HUES64 (cell line): ENCODE data around the gene LINGO3.

Experiments
- H3K27ac ChIP-seq: 2 replicates; pipeline ENCODE4 v1.7.0; 2013; ENCODE audit warnings: low read depth, low read length, inconsistent platforms
- H3K27me3 ChIP-seq: 2 replicates; pipeline ENCODE4 v1.6.1; 2013; ENCODE audit warnings: mild to moderate bottlenecking, low read length; ENCODE audit not compliant: insufficient read depth
- H3K36me3 ChIP-seq: 2 replicates; pipeline ENCODE4 v1.6.1; 2013; ENCODE audit warnings: mild to moderate bottlenecking, low read length; ENCODE audit not compliant: insufficient read depth
- H3K4me1 ChIP-seq: 2 replicates; pipeline ENCODE4 v1.6.1; 2013; ENCODE audit warnings: mild to moderate bottlenecking, low read length, moderate library complexity; ENCODE audit not compliant: insufficient read depth
- H3K4me3 ChIP-seq: 2 replicates; pipeline ENCODE4 v1.5.1; 2013; ENCODE audit warnings: mild to moderate bottlenecking, low read length, moderate library complexity
- H3K9ac ChIP-seq: 2 replicates; pipeline ENCODE4 v1.6.1; 2013; ENCODE audit warnings: mild to moderate bottlenecking, low read depth, low read length
- H3K9me3 ChIP-seq: 2 replicates; pipeline ENCODE4 v1.6.1; 2013; ENCODE audit warnings: low read depth, low read length; ENCODE audit not compliant: insufficient read depth
- WGBS: fragments of 150-250, 120-280 bp; methylation state at CpG from one replicate; pipeline ENCODE4 v1.1.7; 2013; ENCODE audit warnings: missing lambda C conversion rate; 5-methylcytosine and 5-hydroxymethylcytosine counted together

LINGO3 gene

DNA sequence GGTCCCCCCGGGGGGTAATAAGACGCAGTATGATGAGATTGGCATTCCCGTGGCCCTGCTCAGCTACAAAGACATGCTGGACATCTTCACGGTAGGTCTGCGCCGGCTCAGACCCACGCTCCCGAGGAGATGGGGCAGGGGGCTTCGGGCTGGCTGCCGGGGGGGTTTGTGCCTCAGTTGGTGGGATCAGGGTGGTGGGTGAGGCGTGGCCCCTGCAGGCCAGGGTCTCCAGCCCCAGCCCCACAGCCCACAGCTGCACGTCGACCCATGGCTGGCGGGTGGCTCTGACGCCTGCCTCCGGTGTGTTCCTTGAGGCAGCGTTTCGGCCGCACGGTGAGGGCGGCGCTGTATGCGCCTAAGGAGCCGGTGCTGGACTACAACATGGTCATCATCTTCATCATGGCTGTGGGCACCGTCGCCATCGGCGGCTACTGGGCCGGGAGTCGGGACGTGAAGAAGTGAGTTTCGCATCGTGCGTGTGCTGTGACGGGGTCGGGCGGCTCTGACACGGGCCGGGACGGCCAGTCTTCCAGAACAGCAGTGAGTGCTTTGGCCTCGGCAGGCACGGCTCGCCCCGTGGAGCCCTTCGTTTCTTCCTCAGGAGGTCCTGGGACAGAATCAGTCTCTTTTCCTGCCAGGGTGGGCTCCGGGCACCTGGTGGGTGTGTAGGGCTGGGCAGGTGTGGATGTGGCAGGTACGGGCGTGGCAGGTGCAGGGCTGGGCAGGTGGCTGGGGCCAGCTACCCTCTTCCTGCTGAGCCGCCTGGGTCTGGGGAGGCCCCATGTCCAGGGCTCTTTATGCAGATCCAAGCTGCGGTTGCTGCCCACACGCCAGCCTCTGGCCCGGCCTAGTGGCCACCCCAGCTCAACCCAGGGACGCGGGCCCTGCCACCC is 31.0 kb upstream of the LINGO3 start:
- Histone ChIP-seq H3K27ac (no peak overlapping the region), H3K9me3 (no peaks in the 10 kb centered on the region), H3K4me1 (no peaks in the 10 kb centered on the region), H3K9ac (no peak overlapping the region), H3K36me3 (peaks cover 21% of the 10 kb centered on the region), H3K27me3 (no peaks in the 10 kb centered on the region), H3K4me3 (no peak overlapping the region)
- 97% methylated on average over 54 of the region's 54 CpGs for WGBS

GRCh38 chr19:2338055-2338615 is 30.2 kb upstream of the LINGO3 start:
- H3K4me3 ChIP-seq = no peak overlapping the region
- 96% methylated on average over 21 of the region's 21 CpGs for WGBS
- no peak overlapping the region for H3K9ac ChIP-seq
- no peaks in the 10 kb centered on the region for H3K27me3 ChIP-seq
- H3K36me3 ChIP-seq = peaks cover 21% of the 10 kb centered on the region
- no peaks in the 10 kb centered on the region for H3K9me3 ChIP-seq
- no peaks in the 10 kb centered on the region for H3K4me1 ChIP-seq
- H3K27ac ChIP-seq = no peak overlapping the region

DNA sequence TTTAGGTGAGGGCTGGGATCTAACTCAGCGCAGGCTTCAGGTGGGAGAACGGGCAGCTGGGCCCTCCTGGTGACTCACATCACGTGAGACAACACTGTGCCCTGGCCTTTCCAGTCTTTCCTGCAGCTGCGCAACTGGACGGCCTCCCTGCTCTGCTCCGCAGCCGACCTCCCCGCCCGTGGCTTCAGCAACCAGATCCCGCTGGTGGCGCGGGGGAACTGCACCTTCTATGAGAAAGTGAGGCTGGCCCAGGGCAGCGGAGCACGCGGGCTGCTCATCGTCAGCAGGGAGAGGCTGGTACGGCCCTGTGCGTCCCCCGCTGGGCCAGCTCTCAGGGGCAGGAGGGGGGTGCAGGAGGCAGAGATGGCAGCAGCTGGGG is 29.4 kb upstream of the LINGO3 start:
- 76% methylated on average over 19 of the region's 19 CpGs for WGBS
- H3K36me3 ChIP-seq = peaks cover 21% of the 10 kb centered on the region

DNA sequence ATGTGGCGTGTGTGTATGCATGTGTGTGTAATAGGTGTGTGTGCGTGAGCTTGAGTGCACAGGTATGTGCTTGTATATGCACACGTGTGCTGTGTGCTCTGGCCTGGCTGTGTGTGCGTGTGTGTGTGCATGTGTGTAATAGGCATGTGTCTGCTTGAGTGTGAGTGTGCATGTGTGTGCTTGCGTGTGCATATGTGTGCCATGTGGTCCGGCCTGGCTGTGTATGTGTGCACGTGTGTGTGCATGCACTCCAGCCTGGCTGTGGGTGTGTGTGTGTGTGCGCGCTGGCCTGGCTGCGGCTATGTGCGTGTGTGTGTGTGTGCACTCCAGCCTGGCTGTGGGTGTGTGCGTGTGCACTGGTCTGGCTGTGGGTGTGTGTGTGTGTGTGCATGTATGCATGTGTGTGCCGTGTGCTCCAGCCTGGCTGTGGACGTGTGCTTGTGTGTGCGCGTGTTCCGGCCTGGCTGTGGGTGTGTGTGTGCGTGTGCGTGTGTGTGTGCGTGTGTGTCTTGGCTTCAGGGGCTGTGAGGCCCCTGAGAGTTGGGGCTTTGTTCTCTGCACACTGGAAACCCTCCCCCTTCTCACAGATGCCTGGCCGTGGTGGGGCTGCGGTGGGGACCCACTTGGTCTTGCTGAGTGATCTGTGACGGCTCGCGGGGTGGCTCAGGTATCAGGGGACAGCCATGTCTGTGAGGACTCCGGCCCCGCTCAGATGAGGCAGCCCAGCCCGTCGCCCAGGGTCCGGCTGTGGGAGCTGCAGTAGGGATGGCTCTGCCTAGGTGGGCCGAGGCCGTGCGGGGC is 28.8 kb upstream of the LINGO3 start:
- Histone ChIP-seq H3K27ac (no peak overlapping the region), H3K4me3 (no peak overlapping the region), H3K4me1 (no peaks in the 10 kb centered on the region), H3K9me3 (no peaks in the 10 kb centered on the region), H3K27me3 (no peaks in the 10 kb centered on the region), H3K36me3 (peaks cover 19% of the 10 kb centered on the region), H3K9ac (no peak overlapping the region)
- 90% methylated on average over 33 of the region's 33 CpGs for WGBS

More for the DNA sequence above, 29.4 kb upstream of the LINGO3 start:
- H3K4me3 ChIP-seq = no peak overlapping the region
- H3K4me1 ChIP-seq = no peaks in the 10 kb centered on the region
- no peak overlapping the region for H3K9ac ChIP-seq
- H3K9me3 ChIP-seq = no peaks in the 10 kb centered on the region
- H3K27ac ChIP-seq = no peak overlapping the region
- no peaks in the 10 kb centered on the region for H3K27me3 ChIP-seq

- Histone ChIP-seq H3K27me3 (no peaks in the 10 kb centered on the region), H3K36me3 (peaks cover 14% of the 10 kb centered on the region; the same call in 1 of the 2 replicates), H3K9ac (no peak overlapping the region), H3K27ac (no peak overlapping the region), H3K4me1 (peaks cover 8% of the 10 kb centered on the region), H3K4me3 (no peak overlapping the region), H3K9me3 (no peaks in the 10 kb centered on the region)
- WGBS = 94% methylated on average over 3 of the region's 3 CpGs
Observed at GRCh38 chr19:2335848-2336247, 27.9 kb upstream of the LINGO3 start.

DNA sequence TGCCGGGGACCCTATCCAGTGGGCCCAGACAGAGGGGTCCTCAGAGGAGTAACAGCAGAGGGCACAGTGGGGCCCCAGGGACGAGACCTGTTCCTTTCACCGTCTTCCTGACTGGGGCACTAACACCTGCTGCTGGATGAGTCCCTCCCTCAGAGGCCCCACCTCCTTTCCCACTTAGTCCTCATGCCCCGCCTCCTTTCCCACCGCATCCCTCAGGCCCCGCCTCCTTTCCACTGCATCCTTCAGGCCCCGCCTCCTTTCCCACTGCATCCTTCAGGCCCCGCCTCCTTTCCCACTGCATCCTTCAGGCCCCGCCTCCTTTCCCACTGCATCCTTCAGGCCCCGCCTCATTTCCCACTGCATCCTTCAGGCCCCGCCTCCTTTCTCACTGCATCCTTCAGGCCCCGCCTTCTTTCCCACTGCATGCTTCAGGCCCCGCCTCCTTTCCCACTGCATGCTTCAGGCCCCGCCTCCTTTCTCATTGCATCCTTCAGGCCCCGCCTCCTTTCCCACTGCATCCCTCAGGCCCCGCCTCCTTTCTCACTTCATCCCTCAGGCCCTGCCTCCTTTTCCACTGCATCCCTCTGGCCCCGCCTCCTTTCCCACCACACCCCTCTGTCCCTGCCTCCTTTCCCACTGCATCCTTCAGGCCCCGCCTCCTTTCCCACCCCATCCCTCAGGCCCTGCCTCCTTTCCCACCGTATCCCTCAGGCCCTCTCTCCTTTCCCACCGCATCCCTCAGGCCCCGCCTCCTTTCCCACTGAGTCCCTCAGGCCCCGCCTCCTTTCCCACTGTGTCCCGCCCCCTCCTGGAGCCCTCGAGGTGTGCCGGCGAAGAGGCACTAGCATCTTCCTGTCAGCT is 27.3 kb upstream of the LINGO3 start:
- H3K4me1 ChIP-seq = peaks cover 14% of the 10 kb centered on the region
- H3K36me3 ChIP-seq = peaks cover 11% of the 10 kb centered on the region; the same call in 1 of the 2 replicates
- no peak overlapping the region for H3K27ac ChIP-seq
- H3K9me3 ChIP-seq = no peaks in the 10 kb centered on the region
- H3K27me3 ChIP-seq = no peaks in the 10 kb centered on the region
- H3K9ac ChIP-seq = no peak overlapping the region
- 92% methylated on average over 26 of the region's 26 CpGs for WGBS
- no peak overlapping the region for H3K4me3 ChIP-seq

GRCh38 chr19:2334426-2334825 is 26.5 kb upstream of the LINGO3 start:
- Histone ChIP-seq H3K4me3 (no peak overlapping the region), H3K27me3 (no peaks in the 10 kb centered on the region), H3K9ac (no peak overlapping the region), H3K4me1 (peaks cover 15% of the 10 kb centered on the region), H3K27ac (no peak overlapping the region), H3K36me3 (peaks cover 3% of the 10 kb centered on the region; the same call in 1 of the 2 replicates), H3K9me3 (no peaks in the 10 kb centered on the region)
- WGBS = 96% methylated on average over 27 of the region's 27 CpGs

DNA sequence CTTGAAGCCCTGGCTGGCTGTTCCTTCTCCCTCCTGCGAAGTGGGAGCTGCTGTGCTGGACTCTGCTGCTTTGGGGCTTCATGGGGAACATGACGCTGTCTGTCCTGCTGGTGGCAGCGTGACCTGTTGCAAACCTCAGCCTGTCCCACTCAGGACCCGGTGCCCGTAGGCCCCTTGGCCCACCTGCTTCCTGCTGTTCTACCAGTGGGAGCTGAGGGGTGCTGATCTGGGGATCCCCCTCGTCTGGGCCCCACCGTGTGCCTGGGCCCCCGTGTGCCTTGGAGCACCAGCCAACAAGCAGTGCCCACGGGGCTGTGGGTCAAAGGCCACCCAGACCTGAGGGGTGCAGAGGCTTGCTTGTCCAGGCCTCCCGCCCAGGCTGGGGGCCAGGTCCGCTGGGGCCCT is 25.9 kb upstream of the LINGO3 start:
- H3K9ac ChIP-seq = no peak overlapping the region

DNA sequence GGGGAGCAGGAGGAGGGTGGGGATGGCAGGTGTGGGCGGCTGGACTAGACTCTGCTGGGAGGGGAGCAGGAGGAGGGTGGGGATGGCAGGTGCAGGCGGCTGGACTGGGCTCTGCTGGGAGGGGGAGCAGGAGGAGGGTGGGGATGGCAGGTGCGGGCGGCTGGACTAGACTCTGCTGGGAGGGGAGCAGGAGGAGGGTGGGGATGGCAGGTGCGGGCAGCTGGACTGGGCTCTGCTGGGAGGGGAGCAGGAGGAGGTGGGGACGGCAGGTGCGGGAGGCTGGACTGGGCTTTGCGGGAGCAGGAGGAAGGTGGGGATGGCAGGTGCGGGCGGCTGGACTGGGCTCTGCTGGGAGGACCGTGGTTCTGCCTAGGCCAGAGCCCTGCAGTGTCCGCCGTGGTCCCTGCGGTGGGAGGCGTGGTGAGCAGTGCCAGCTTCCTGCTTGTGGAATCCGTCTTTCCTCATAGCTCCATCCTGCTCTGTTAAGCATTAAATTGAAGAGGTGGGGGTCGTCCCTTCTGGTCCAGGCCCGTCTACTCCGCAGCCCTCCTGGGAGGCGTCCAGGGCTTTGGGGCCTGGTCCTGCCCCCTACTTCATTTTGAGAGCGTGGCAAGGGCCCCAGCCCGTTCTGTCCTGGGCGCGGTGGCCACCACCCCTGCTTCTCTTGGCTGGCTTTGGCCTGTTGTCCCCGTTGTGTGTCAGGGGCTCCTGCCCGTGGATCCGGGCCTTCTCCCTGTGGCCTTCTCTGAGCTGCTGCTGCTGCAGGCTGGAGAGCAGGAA is 25.3 kb upstream of the LINGO3 start:
- no peak overlapping the region for H3K27ac ChIP-seq
- H3K4me3 ChIP-seq = no peak overlapping the region
- H3K36me3 ChIP-seq = no peaks in the 10 kb centered on the region
- H3K27me3 ChIP-seq = no peaks in the 10 kb centered on the region
- H3K9me3 ChIP-seq = no peaks in the 10 kb centered on the region
- H3K4me1 ChIP-seq = peaks cover 18% of the 10 kb centered on the region
- 91% methylated on average over 27 of the region's 27 CpGs for WGBS
- no peak overlapping the region for H3K9ac ChIP-seq

More for the DNA sequence above, 25.9 kb upstream of the LINGO3 start:
- Histone ChIP-seq H3K9me3 (no peaks in the 10 kb centered on the region), H3K27me3 (no peaks in the 10 kb centered on the region), H3K4me3 (no peak overlapping the region), H3K27ac (no peak overlapping the region), H3K36me3 (0 out of 2 replicates have a peak, but pooled peaks cover under 1% of the 10 kb centered on the region), H3K4me1 (peaks cover 18% of the 10 kb centered on the region)
- 92% methylated on average over 11 of the region's 11 CpGs for WGBS
